Kidney tubule cell (primary cell): ENCODE measurements around the gene CXorf65.

Experiments
- DNase-seq: peaks from one replicate; pipeline ENCODE4 v3.0.0-alpha.2; 2018; ENCODE audit warnings: low spot score

Gene CXorf65

DNA sequence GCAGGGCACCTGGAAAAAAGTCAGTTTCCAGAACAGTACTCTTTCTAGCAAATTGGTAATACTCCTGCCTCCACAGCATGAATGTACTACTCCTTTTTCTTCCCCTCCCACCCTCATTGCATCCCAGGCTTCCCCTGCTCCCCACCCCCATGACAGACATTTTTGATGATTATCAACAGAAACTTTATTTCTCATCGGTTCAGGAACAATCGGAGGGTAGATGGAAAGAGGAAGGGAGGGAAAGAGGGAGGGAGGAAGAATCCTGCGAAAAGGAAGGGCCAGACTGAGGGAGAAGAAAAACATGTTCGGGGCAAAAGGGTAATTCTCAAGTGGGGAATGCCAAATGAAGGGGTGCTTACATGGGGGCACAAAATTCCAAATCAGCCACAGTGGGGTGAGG, 705 bp upstream of the CXorf65 start:
- no peak for DNase-seq

- DNase-seq: no peak
Measured at GRCh38 chrX:71105628-71106027, 912 bp downstream of the CXorf65 start.

DNA sequence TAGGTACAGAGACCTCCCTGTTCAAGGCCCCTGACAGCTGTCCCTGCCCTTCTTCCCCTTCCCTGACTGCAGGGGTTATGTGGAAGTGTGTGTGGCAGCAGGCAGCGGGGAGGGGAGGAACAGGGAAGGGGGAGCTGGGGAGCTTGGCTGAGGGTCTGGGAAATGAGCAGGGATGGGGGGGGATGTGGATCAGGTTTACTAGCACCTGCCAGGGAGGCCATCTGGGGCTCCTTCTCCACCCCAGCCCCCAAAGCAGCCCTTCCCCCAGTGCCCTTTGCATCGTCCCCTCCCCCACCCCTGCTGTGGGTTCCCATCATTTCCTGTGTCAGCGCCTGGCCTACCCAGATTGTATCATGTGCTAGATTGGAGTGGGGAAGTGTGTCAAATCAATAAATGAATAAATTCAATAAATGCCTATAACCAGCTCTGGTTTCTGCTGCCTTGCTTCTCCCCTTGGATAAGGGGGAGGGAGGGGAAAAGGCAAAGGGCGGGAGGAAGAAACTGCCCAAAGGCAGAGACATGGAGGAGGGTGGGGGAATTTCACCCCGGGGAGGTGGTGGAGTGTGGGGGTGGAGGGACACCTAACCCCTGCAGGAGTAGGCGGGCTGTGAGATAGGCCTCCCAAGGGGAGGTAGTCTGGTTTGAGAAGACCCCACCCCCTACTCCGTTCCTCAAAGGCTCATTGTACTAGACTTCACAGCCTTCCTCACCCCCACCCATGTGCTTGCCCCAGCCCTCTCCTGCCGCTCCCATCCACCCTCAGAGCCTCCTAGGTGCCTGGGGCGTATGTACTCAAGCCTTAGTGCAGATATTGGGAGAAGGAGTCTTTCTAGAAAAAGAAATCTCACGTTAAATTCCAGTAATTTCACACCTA, 3.2 kb downstream of the CXorf65 start:
- DNase-seq: no peak

DNA sequence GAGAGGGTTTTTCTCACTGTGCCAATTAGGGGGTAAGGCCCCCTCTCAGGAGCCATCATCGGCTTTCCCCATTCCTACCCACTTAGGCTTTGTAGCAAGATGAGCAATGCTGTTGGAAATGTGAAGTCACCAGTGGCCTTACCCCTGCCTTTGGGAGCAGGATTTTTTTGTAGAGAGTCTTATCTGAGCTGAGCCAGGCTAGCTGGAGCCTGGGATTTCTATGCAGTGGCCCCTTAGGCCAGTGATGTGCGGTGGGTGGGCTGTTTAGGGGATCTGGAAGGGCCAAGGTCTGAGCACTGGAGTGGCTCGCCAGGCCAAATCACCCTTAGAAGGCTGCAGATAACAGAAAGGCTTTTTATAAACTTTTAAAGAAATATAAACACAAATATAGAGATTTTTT, 4.2 kb downstream of the CXorf65 start:
- DNase-seq: no peak

DNA sequence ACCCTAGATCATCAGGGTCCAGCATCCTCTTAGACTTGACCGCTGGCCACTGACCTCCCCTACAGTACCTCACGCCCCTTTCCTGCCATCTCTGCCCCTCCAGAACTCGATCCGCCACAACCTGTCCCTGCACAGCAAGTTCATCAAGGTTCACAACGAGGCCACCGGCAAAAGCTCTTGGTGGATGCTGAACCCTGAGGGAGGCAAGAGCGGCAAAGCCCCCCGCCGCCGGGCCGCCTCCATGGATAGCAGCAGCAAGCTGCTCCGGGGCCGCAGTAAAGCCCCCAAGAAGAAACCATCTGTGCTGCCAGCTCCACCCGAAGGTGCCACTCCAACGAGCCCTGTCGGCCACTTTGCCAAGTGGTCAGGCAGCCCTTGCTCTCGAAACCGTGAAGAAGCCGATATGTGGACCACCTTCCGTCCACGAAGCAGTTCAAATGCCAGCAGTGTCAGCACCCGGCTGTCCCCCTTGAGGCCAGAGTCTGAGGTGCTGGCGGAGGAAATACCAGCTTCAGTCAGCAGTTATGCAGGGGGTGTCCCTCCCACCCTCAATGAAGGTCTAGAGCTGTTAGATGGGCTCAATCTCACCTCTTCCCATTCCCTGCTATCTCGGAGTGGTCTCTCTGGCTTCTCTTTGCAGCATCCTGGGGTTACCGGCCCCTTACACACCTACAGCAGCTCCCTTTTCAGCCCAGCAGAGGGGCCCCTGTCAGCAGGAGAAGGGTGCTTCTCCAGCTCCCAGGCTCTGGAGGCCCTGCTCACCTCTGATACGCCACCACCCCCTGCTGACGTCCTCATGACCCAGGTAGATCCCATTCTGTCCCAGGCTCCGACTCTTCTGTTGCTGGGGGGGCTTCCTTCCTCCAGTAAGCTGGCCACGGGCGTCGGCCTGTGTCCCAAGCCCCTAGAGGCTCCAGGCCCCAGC, 5.7 kb downstream of the CXorf65 start:
- no peak for DNase-seq

DNA sequence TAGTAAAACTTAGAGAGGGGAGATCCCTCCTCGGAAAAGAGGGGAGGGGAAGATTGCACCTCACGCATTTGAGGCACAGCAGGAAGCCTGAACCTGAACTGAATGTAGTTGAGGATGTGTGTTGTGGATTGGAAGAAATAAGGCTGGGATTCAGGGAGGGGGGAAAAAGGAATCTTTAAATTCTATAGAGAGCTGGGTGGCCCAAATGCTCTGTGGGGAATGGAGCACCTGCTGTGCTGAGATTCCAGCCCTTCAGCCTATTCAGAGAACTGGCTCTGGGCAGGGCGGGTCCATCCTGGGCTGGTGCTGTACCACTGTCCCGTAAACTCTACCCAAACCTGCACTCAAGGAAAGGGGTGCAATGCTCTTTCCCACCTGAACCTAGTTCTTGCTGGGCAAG, 6.8 kb downstream of the CXorf65 start:
- no peak for DNase-seq

GRCh38 chrX:71098951-71099506, 7.5 kb downstream of the CXorf65 start:
- no peak for DNase-seq

- peak; percentile 31 for DNase-seq
Measured at GRCh38 chrX:71098302-71098701, 8.2 kb downstream of the CXorf65 start.

DNA sequence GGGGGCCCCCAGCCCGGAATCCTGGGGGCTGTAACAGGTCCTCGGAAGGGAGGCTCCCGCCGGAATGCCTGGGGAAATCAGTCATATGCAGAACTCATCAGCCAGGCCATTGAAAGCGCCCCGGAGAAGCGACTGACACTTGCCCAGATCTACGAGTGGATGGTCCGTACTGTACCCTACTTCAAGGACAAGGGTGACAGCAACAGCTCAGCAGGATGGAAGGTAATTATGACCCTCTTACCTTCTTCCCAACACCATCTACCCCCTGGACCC, 9.8 kb downstream of the CXorf65 start:
- DNase-seq: no peak

GRCh38 chrX:71095981-71096759, 10.4 kb downstream of the CXorf65 start:
- DNase-seq: peak; percentile 34

- DNase-seq: peak; percentile 83
Measured at GRCh38 chrX:71095555-71095980, 11.0 kb downstream of the CXorf65 start, which contains the start of gene FOXO4. Gene FOXO4, plus strand, starts transcription at chrX:71095851. Its CDS starts 678 bp downstream, at chrX:71096529.

- no peak for DNase-seq
Measured at GRCh38 chrX:71095033-71095432, 11.5 kb downstream of the CXorf65 start.

DNA sequence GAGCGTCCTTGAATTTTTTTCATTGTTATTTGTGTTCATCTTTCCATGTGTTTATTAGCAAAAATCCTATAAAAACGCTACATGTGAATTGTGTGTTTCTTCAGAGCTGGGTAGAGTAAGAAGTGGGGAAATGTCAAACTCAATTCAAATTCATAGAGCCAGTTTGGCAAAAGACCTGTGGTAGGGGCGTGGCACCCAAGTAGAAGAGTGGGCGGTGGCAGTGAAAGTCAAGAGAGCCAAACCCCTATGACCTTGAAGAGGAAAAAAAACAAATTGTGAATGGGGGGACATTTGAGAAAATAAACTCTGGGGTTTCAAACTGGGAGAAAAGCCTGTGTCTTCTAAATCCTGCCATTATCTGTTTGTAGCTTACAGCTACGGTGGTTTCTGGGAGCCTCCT, 15.3 kb downstream of the CXorf65 start:
- no peak for DNase-seq

DNA sequence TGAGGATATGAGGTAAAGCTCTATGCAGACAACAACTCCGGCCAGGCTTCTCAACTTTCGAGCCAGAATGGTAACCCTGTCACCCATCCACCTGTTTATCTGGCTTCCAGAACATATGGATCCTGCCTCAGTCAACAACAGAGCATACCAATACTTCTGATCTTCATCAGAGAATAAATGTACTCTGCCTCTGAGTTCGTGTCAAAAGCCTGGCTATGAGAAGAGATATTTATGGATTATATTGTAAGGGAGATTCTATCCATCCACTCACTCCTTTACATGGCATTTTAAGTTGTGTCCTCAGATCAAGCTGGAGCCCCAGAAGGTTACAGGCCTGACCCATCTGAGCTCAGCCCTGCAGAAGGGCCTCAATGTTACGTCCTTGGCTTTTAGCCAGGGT, 20.6 kb downstream of the CXorf65 start:
- DNase-seq: no peak

DNA sequence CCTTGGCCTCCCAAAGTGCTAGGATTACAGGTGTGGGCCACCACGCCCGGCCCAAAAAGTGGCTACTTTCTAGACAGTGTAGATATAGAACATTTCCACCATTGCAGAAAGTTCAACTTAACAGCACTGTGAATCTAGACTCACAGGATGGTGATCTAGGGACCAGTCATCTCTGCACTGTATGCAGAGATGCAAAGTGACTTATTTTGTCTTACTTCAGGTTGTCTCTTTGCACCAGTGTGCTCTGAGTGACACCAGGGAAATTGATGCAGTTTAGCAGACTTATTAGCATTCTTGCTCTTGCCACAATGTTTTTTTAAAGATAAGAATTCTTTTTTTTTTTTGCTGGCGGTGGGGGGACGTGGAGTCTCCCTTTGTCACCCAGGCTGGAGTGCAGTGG, 23.7 kb downstream of the CXorf65 start:
- no peak for DNase-seq

GRCh38 chrX:71082124-71082647, 24.4 kb downstream of the CXorf65 start:
- DNase-seq: no peak

DNA sequence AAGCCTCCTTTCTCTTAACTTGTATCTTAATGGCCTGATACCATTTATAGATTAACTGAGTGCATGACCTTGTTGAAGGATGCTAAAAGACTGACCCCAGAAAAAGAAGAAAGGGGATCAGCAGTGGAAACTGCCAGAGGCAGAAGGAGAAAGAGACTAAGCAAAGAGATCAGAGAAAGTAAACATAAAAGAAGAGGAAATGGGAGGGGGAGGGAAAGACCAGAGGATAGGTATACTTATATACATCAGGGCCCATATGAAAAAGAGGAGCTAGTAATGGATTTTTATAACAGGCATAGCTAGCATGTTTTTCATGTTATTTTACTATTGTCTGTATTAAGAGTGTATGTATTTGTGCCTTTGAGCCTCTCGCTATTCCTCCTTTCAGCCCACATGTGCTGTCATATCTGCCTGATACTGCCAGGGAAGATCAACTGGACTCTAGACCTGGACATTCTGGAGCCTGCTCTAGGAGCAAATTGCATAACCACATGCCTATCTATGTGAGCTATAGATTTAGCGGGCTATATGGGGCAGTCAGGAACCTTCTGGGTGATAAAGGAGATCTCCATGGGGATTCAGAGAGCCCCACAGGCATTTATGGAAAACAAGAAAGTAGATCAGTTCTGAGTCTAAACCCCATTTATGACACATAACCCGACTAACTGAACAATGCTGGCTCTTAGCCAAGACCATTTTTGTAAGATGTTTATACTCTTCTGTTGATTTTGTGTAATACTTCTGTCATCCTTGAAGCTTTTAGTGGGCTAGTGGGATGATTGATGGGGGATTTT, 25.0 kb downstream of the CXorf65 start:
- DNase-seq: no peak

GRCh38 chrX:71070531-71070930, 36.0 kb downstream of the CXorf65 start:
- DNase-seq: no peak

DNA sequence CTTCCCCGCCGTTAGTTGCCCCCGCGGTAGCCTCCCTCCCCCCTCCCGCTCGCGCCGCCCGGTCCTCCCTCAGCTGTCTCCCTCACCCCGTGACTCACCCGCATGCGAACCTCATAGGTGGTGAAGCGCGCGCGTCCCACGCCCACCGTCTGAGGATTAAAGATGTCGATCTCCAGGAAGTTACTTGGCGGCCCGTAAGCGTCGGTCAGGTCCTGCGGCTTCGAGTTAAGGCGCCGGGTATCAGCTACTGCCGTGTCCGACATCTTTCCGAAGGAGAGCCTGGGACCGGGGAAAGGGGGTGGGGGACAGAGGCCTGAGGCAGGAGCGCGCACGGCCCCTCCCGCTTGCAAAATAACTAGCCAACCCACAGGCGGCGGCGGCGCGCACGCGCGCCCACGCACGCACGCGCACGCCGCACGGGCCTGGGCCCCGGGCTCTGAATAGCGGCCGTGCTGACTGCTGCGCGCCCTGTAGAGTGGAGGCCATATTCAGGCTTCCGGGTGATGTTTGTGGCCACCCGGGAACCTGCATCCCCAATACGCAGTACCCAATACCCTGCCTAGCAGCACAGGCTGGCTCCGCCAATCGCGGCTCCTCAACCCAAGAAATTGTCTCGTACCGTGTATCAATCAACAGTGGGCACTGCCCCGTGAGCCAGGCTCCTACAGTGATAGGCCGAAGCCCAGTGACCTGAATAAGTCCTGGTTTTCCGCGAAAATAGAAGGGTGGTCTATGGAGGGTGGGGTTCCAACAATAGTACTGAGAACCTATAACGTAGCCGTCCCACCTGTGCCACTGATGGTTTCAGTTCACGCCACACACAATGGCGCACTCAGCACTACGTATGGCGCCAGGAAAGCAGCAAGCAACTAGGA, 38.3 kb downstream of the CXorf65 start, which contains the start of gene SNX12:
TSS of gene SNX12 (minus strand) at position 291 of the 875 bp plus-strand sequence. CDS start at position 263, 28 bp downstream.
- peak; percentile 95 for DNase-seq

GRCh38 chrX:71067712-71068043, 38.9 kb downstream of the CXorf65 start:
- no peak for DNase-seq
